Adrenal gland (tissue), 5 donors: ENCODE measurements around the gene WWOX.

Experiments
- POLR2A ChIP-seq, 2 donors: fragments of 450-650 bp; IDR thresholded peaks; one replicate each; pipeline ENCODE4 v1.6.1; 2017; ENCODE audit warnings: antibody characterized with exemption in 2 of 2, mild to moderate bottlenecking in 2 of 2, moderate library complexity in 1 of 2
- TF ChIP-seq, protein P1 (sequence below), 6 experiments: fragments of 450-650 bp in 4 of 6; fragments of 200-600 bp in 2 of 6; sonication (generic) in 1 of 6; IDR thresholded peaks; 1 replicate in 5 of 6; 2 replicates in 1 of 6; pipeline versions ENCODE4 v1.5.1 to v1.8.0; 2016 to 2021; ENCODE audit warnings: antibody characterized with exemption in 6 of 6, mild to moderate bottlenecking in 2 of 6, moderate library complexity in 1 of 6
- donor health status: DM: no; HTN: no; CAD: no.

DNA sequence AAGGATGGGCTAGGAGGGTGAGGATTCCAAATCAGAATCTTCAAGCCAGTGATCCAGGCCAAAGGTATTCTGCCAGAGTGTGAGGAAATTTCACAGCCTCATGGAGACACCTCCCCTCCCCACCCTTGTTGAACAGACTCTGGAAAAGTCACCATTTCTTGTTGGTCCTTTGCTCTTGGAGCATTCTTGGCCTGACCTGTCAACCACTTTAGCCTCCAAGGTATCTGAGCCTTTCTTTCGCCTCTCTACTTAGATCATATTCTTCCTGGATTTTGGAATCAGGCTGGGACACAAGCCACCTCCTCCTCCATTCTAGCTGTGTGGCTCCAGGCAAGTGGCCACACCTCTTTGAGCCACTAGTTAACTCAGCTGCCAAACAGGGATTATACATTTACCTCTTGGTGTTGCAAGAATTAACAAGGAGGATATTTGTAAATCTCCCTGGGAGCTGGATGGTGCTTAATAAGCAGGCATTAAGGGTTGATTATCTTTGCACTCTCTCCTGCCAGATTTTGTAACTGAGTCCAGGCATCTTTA, 193.5 kb downstream of the WWOX start:
- TF ChIP-seq, protein P1, sequence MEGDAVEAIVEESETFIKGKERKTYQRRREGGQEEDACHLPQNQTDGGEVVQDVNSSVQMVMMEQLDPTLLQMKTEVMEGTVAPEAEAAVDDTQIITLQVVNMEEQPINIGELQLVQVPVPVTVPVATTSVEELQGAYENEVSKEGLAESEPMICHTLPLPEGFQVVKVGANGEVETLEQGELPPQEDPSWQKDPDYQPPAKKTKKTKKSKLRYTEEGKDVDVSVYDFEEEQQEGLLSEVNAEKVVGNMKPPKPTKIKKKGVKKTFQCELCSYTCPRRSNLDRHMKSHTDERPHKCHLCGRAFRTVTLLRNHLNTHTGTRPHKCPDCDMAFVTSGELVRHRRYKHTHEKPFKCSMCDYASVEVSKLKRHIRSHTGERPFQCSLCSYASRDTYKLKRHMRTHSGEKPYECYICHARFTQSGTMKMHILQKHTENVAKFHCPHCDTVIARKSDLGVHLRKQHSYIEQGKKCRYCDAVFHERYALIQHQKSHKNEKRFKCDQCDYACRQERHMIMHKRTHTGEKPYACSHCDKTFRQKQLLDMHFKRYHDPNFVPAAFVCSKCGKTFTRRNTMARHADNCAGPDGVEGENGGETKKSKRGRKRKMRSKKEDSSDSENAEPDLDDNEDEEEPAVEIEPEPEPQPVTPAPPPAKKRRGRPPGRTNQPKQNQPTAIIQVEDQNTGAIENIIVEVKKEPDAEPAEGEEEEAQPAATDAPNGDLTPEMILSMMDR (IDR thresholded peaks at IDR 0.05), result no peak
- no peak for TF ChIP-seq POLR2A (IDR thresholded peaks at IDR 0.05)
